AG10803 (cell line): ENCODE measurements around the gene RPP25L.

Experiments used
- DNase-seq: peaks from one replicate; pipeline ENCODE4 v3.0.0; 2010; ENCODE audit warnings: low read depth
- H3K4me3 ChIP-seq: 2 replicates; pipeline ENCODE4 v1.5.1; 2011; ENCODE audit warnings: mild to moderate bottlenecking, low read length, control low read depth
- CTCF ChIP-seq: conservative IDR thresholded peaks from 2 replicates; pipeline ENCODE4 v1.5.1; 2011; ENCODE audit warnings: mild to moderate bottlenecking, low read length, control low read depth, inconsistent platforms

Gene RPP25L

GRCh38 chr9:34575862-34576596 lies 35.9 kb downstream of the RPP25L start:
- no peak for TF ChIP-seq CTCF
- H3K4me3 ChIP-seq, result no peak overlapping the region
- DNase-seq, result no peak

- no peak for DNase-seq
- TF ChIP-seq CTCF, result no peak
- H3K4me3 ChIP-seq, result no peak overlapping the region
Measured at GRCh38 chr9:34575241-34575640, 36.7 kb downstream of the RPP25L start.

GRCh38 chr9:34574571-34574970 lies 37.3 kb downstream of the RPP25L start:
- TF ChIP-seq CTCF, result no peak
- no peak for DNase-seq
- no peak overlapping the region for H3K4me3 ChIP-seq

- DNase-seq, result no peak
- TF ChIP-seq CTCF, result no peak
- H3K4me3 ChIP-seq, result no peak overlapping the region
Measured at GRCh38 chr9:34573599-34574325, 38.1 kb downstream of the RPP25L start.

GRCh38 chr9:34572628-34573027 lies 39.3 kb downstream of the RPP25L start:
- no peak for DNase-seq
- H3K4me3 ChIP-seq, result no peak overlapping the region
- TF ChIP-seq CTCF, result no peak

GRCh38 chr9:34572092-34572491 lies 39.8 kb downstream of the RPP25L start:
- DNase-seq, result no peak
- no peak for TF ChIP-seq CTCF

GRCh38 chr9:34571481-34571810 lies 40.5 kb downstream of the RPP25L start:
- TF ChIP-seq CTCF, result no peak
- H3K4me3 ChIP-seq, result no peak overlapping the region
- DNase-seq, result no peak

More at GRCh38 chr9:34572092-34572491, 39.8 kb downstream of the RPP25L start:
- no peak overlapping the region for H3K4me3 ChIP-seq
